Calu3 (cell line): Measurements from ENCODE around the gene ABCG4. TPM values are rescaled to one million over a fixed set of nuclear protein-coding genes. Genes with fewer than 3 reads are reported as not detected.

Experiments used
- BruUV-seq: library from RNA; stranded (reverse); fragments of 400-500 nt; replicated peaks from 2 replicates; lab custom pipeline; 2021; lab: Mats Ljungman, UMichigan
- CTCF ChIA-PET: fragments of 300-600 bp; sonication (Branson Sonifier 250); formaldehyde crosslinking; loops from one replicate; lab custom pipeline; 2022; ENCODE audit warnings: antibody characterized with exemption; lab: Charles Lee
- DNase-seq: peaks from one replicate; pipeline ENCODE4 v3.0.0; 2022
- H3K27ac Mint-ChIP-seq: one replicate; pipeline ENCODE4 v1.8.0; 2022; ENCODE audit warnings: mixed read lengths; ENCODE audit not compliant: unreplicated experiment
- H3K27me3 Mint-ChIP-seq: one replicate; pipeline ENCODE4 v1.8.0; 2022; ENCODE audit warnings: mixed read lengths; ENCODE audit not compliant: unreplicated experiment
- H3K36me3 Mint-ChIP-seq: one replicate; pipeline ENCODE4 v1.8.0; 2022; ENCODE audit warnings: mild to moderate bottlenecking, moderate library complexity, mixed read lengths; ENCODE audit not compliant: insufficient read depth, unreplicated experiment
- H3K4me1 Mint-ChIP-seq: one replicate; pipeline ENCODE4 v1.8.0; 2022; ENCODE audit warnings: mild to moderate bottlenecking, low read depth, mixed read lengths; ENCODE audit not compliant: unreplicated experiment
- H3K4me3 Mint-ChIP-seq: one replicate; pipeline ENCODE4 v1.8.0; 2022; ENCODE audit warnings: mild to moderate bottlenecking, low read depth, moderate library complexity, mixed read lengths; ENCODE audit not compliant: unreplicated experiment
- H3K9me3 Mint-ChIP-seq: one replicate; pipeline ENCODE4 v1.8.0; 2022; ENCODE audit warnings: low read depth, mixed read lengths; ENCODE audit not compliant: unreplicated experiment
- CTCF ChIP-seq: fragments of 200-600 bp; IDR thresholded peaks from one replicate; pipeline ENCODE4 v1.8.0; 2022; ENCODE audit warnings: antibody characterized with exemption; ENCODE audit not compliant: unreplicated experiment
- intact Hi-C: fragments of 100-400 bp; cut with micrococcal nuclease; formaldehyde crosslinking; loops from one replicate; pipeline ENCODE4 v1.10.0; 2022; ENCODE audit not compliant: unreplicated experiment
- total RNA-seq: library from RNA; stranded (reverse); gene quantifications from 2 replicates; pipeline ENCODE4 v1.2.3, GENCODE V29; 2022

Gene ABCG4
- total RNA-seq, 1 experiment from 2014 or later, result not detected

- Mint-ChIP-seq H3K4me3 (no peak overlapping the region), H3K36me3 (peaks cover 8% of the 10 kb centered on the region), H3K4me1 (no peaks in the 10 kb centered on the region), H3K27ac (no peak overlapping the region), H3K9me3 (no peaks in the 10 kb centered on the region), H3K27me3 (no peaks in the 10 kb centered on the region)
- intact Hi-C loops, result no loop called here
- DNase-seq, result no peak
- no peak for TF ChIP-seq CTCF
- BruUV-seq, result no TSS peak
- CTCF ChIA-PET, result no interaction called here
Measured at GRCh38 chr11:119173453-119173852, 24.6 kb downstream of the ABCG4 start.

- no peak overlapping the region for H3K4me3 Mint-ChIP-seq
- CTCF ChIA-PET, result no interaction called here
- no peaks in the 10 kb centered on the region for H3K27me3 Mint-ChIP-seq
- intact Hi-C loops, result no loop called here
- DNase-seq, result no peak
- no peaks in the 10 kb centered on the region for H3K9me3 Mint-ChIP-seq
- no peak for TF ChIP-seq CTCF
- no TSS peak for BruUV-seq
- H3K4me1 Mint-ChIP-seq, result no peaks in the 10 kb centered on the region
- H3K36me3 Mint-ChIP-seq, result no peaks in the 10 kb centered on the region
- no peak overlapping the region for H3K27ac Mint-ChIP-seq
Measured at GRCh38 chr11:119175493-119176077, 26.7 kb downstream of the ABCG4 start.

GRCh38 chr11:119178166-119178680 is 29.4 kb downstream of the ABCG4 start:
- BruUV-seq, result no TSS peak
- Mint-ChIP-seq H3K36me3 (no peaks in the 10 kb centered on the region), H3K4me1 (no peaks in the 10 kb centered on the region), H3K9me3 (no peaks in the 10 kb centered on the region), H3K27ac (no peak overlapping the region), H3K4me3 (no peak overlapping the region), H3K27me3 (no peaks in the 10 kb centered on the region)
- no peak for TF ChIP-seq CTCF
- DNase-seq, result no peak
- intact Hi-C loops, result no loop called here
- CTCF ChIA-PET, result no interaction called here

GRCh38 chr11:119179342-119179741 is 30.5 kb downstream of the ABCG4 start:
- no peak for DNase-seq
- no peaks in the 10 kb centered on the region for H3K9me3 Mint-ChIP-seq
- H3K4me1 Mint-ChIP-seq, result no peaks in the 10 kb centered on the region
- no peak overlapping the region for H3K27ac Mint-ChIP-seq
- H3K36me3 Mint-ChIP-seq, result no peaks in the 10 kb centered on the region
- intact Hi-C loops, result no loop called here
- CTCF ChIA-PET, result interaction anchor here (0.5 kb wide), 1 partner anchor 18 kb away, joined by 3 read pairs; no protein-coding TSS in a partner anchor
- BruUV-seq, result no TSS peak
- TF ChIP-seq CTCF, result no peak
- no peaks in the 10 kb centered on the region for H3K27me3 Mint-ChIP-seq
- H3K4me3 Mint-ChIP-seq, result no peak overlapping the region
